GM15510 (cell line): ENCODE results near the gene ARX.

ENCODE experiments used
- POLR2A ChIP-seq: IDR thresholded peaks from 3 replicates; pipeline ENCODE4 v1.6.1; 2011; ENCODE audit warnings: borderline replicate concordance; ENCODE audit not compliant: insufficient read length; ENCODE audit errors: extremely low read depth

ARX gene

GRCh38 chrX:25015486-25016360, at the start of gene ARX:
Gene ARX, minus strand, starts transcription at chrX:25015965. Its CDS starts 228 bp downstream, at chrX:25015737.
- TF ChIP-seq POLR2A, result no peak

- TF ChIP-seq POLR2A, result no peak
Observed at GRCh38 chrX:25059273-25059672, 43.5 kb upstream of the ARX start.

DNA sequence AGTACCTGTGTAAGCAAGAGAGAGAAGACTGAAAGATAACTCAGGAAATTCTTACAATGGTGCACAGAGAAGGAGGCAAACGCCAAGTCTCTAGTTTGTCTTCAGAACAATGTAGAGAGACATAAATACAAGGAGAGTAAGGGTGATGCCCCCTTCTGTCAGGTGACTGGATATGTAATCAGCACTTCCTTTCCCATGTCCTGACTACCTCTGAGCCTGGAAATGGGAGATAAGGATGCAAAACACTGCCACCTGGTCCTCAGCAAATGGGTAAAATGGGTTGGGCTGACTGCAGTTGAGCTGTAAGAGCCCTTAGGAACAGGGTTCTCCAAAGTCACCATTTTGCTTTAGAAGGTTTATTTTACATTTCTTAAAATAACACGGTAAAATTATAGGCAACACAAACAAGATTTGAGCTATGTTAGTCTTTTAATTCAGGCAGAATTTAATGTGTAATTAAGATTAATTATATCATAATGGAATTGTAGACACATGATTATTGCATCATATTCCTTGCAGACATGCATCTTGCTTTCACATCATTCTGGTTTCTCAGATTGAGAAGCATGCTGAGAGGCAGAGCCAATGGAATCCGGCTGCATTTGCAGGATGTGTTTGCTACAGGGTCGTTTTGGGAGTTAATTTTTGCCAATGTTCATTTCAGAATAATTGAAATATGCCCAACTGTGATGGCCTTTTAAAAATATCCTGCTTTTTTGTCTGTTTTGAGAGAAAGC, 37.2 kb upstream of the ARX start:
- no peak for TF ChIP-seq POLR2A

DNA sequence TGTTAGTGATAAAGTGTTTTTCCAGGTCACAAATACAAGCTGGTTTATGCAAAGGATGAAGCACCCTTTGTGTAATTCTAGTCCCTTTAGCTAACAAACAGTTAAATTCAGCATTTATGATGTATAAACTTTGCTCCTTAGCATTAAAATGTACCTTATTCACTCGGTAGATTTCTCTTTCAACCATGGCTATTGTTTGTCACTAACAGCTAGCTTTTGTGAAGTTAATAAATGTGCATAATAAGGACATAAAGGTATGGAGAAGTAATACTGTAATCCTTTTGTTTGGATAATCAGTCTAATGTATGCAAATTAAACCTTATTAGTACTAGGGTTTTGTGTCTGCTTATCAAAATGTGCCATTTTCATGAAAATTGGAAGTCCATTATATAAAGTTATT, 34.2 kb upstream of the ARX start:
- no peak for TF ChIP-seq POLR2A

GRCh38 chrX:25049357-25049756, 33.6 kb upstream of the ARX start:
- TF ChIP-seq POLR2A, result no peak

GRCh38 chrX:25048178-25048577, 32.4 kb upstream of the ARX start:
- TF ChIP-seq POLR2A, result no peak

DNA sequence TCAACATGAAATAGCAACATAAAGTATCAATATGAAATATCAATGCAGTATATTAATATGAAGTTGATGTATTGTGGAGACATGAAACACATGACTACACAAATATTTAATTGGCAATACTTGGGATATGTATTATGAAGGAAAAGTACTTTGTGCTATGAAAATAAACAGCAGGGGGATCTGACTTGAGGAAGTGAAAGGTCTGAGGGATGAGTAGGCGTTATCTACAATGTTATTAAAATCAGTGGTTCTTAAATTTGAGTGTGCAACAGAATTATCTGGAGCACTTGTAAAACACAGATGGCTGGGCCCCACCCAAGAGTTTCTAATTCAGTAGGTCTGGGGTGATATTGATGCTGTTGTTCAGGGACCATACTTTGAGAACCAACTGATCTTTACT, 27.4 kb upstream of the ARX start:
- TF ChIP-seq POLR2A, result no peak

GRCh38 chrX:25039036-25039435, 23.3 kb upstream of the ARX start:
- TF ChIP-seq POLR2A, result no peak

DNA sequence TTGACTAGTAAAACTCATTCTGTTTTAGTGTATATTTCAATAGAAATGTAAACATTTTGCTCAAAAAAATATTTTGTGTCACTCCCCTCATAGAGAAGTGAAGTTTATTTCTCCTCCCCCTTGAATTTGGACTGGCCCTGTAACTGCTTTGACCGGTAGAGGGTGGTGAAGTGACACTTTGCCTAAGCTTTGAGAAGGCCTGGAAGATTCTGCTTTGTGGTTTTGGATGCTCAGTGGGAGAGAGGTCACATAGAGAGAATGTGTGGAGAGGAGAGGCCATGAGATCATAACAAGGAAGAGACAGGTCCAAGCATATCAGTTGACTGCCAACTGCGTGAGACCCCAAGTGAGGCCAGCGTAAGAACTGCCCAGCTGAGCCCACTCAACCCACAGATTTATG, 19.1 kb upstream of the ARX start:
- TF ChIP-seq POLR2A, result no peak

DNA sequence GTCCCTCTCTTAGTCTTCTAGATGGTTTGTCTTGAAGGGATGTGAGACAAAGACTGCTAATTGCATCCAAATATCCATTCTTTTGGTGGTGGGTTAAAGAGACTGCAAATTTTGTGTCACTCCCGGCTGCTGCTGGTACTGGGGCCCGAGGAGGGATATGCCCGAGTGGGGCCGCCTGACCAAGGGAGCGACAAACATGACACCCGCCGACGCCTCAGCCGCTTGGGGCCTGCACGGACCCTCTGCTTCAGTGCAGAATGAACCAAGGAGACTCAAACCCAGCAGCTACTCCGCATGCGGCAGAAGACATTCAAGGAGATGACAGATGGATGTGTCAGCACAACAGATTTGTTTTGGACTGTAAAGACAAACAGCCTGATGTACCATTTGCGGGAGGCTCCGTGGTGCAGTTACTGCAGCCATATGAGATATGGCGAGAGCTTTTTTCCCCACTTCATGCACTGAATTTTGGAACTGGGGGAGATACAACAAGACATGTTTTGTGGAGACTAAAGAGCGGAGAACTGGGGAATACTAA, 13.6 kb upstream of the ARX start:
- no peak for TF ChIP-seq POLR2A

DNA sequence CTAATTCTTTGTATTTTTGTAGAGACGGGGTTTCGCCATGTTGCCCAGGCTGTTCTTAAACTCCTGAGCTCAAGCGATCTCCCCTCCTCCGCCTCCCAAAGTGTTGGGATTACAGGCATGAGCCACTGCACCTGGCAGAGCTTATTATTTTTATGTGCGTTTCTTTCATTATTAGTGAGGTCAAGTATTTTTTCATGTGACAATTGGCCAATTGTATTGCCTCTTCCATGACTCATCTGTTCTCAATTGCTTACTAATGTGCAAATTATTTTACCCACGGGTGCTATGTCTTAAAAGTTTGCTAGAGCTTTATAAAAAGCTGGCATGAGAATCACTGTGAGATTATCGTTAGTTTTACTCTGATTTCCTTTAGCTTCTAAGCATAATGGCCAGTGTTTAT, 13.0 kb upstream of the ARX start:
- TF ChIP-seq POLR2A, result no peak

DNA sequence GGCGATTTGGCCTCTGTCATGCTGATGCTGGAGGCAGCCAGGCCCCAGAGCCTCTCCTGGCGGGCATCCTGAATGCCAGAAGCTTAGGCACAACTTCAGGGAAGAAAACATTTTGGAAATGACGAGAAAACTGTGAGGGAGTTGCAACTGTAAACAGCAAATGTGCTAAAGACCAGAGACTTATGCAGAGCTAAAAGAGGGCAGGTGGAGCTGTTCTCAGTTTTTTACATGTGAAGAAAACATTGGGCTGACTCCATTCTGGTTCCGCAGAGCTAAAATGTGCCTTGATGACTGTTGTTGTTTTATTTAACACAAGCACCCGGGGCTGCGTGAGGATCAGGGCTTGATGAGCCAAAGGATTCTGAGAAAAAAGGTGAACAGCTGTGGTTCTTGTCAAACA, 10.8 kb upstream of the ARX start:
- no peak for TF ChIP-seq POLR2A

- no peak for TF ChIP-seq POLR2A
Observed at GRCh38 chrX:25025615-25026014, 9.8 kb upstream of the ARX start.

GRCh38 chrX:25023908-25024307, 8.1 kb upstream of the ARX start:
- TF ChIP-seq POLR2A, result no peak

- TF ChIP-seq POLR2A, result no peak
Observed at GRCh38 chrX:25022499-25023325, 6.9 kb upstream of the ARX start.
